K562 (cell line): Measurements from ENCODE around the gene MYH9. TPM values are rescaled to one million over a fixed set of nuclear protein-coding genes. Genes with fewer than 3 reads are reported as not detected.

ENCODE experiments used
- ATAC-seq: fragments of 200-7000 bp; cut with Tn5 transposase; 3 replicates; pipeline ENCODE4 v1.9.1; 2020; ENCODE audit warnings: moderate library complexity
- BruUV-seq: library from RNA; stranded (reverse); fragments of 400-500 nt; replicated peaks from 2 replicates; lab custom pipeline; 2021; lab: Mats Ljungman, UMichigan
- CTCF ChIA-PET: fragments of 300-600 bp; formaldehyde crosslinking; extraction: SDS; loops from one replicate; lab custom pipeline; 2021; ENCODE audit warnings: low intra/inter-chr PET ratio; lab: Yijun Ruan, JAX
- POLR2A ChIA-PET: fragments of 300-600, 350-650 bp; sonication (Branson Sonifier 250); formaldehyde crosslinking; extraction: SDS; loops from one replicate; lab custom pipeline; 2021; ENCODE audit warnings: antibody characterized with exemption, inconsistent platforms; lab: Yijun Ruan, JAX
- DNase-seq, 4 experiments: peaks; one replicate each; pipeline versions ENCODE4 v3.0.0 to v3.0.0-alpha.2; 2011 to 2018; ENCODE audit warnings: low spot score in 3 of 4, mixed read lengths in 3 of 4; ENCODE audit errors: extremely low read depth in 1 of 4
- FAIRE-seq: peaks from 2 replicates; lab custom pipeline; 2011; peaks lifted over from hg19 to GRCh38; lab: Jason Lieb, UNC
- H2AFZ ChIP-seq: 2 replicates; pipeline ENCODE4 v1.6.0; 2011; ENCODE audit warnings: low read depth, low read length, control low read depth, inconsistent platforms
- H3K27ac ChIP-seq: fragments of 200-600 bp; 3 replicates; pipeline ENCODE4 v1.8.0; 2011; ENCODE audit warnings: low read depth, mild to moderate bottlenecking, control low read depth, inconsistent platforms, low read length, moderate library complexity, mixed read lengths; ENCODE audit errors: extremely low read depth
- H3K27me3 ChIP-seq, 2 experiments: fragments of 300-600 bp in 1 of 2; 2 replicates in 1 of 2; 3 replicates in 1 of 2; pipeline versions ENCODE4 v1.6.0 to v1.8.0; 2011; ENCODE audit warnings: inconsistent platforms in 2 of 2, low read length in 2 of 2, mild to moderate bottlenecking in 1 of 2, mixed read lengths in 1 of 2, moderate library complexity in 1 of 2; ENCODE audit not compliant: control insufficient read depth in 2 of 2, insufficient read depth in 2 of 2
- H3K36me3 ChIP-seq: fragments of 300-600 bp; 3 replicates; pipeline ENCODE4 v1.8.0; 2011; ENCODE audit warnings: mild to moderate bottlenecking, low read length, inconsistent platforms; ENCODE audit not compliant: control insufficient read depth, insufficient read depth
- H3K4me1 ChIP-seq, 2 experiments: fragments of 200-600 bp in 1 of 2; replicated peaks in 1 of 2; 2 replicates in 1 of 2; 3 replicates in 1 of 2; pipeline versions ENCODE4 v1.5.1 to v1.8.0; 2011; ENCODE audit warnings: inconsistent platforms in 2 of 2, low read length in 2 of 2, mild to moderate bottlenecking in 1 of 2, mixed read lengths in 1 of 2, moderate library complexity in 1 of 2; ENCODE audit not compliant: control insufficient read depth in 2 of 2, insufficient read depth in 2 of 2
- H3K4me2 ChIP-seq: 2 replicates; pipeline ENCODE4 v1.6.1; 2011; ENCODE audit warnings: low read length, control low read depth, inconsistent platforms, mixed read lengths; ENCODE audit not compliant: insufficient read depth
- H3K4me3 ChIP-seq: fragments of 200-600 bp; sonication (generic), shearing (Covaris generic); 2 replicates; pipeline ENCODE4 v1.5.1; 2016; ENCODE audit warnings: control low read depth, inconsistent platforms
- H3K79me2 ChIP-seq: fragments of 200-600 bp; 3 replicates; pipeline ENCODE4 v1.8.0; 2011; ENCODE audit warnings: low read length, inconsistent platforms; ENCODE audit not compliant: control insufficient read depth, insufficient read depth
- H3K9ac ChIP-seq, 2 experiments: 2 replicates each; pipeline versions ENCODE4 v1.6.0 to v1.6.1; 2011; ENCODE audit warnings: low read depth in 2 of 2, low read length in 2 of 2, control low read depth in 1 of 2, inconsistent platforms in 1 of 2, mild to moderate bottlenecking in 1 of 2, mixed read lengths in 1 of 2; ENCODE audit not compliant: insufficient read depth in 1 of 2
- H3K9me1 ChIP-seq: one replicate; pipeline ENCODE4 v1.6.0; 2011; ENCODE audit warnings: inconsistent platforms, mild to moderate bottlenecking, low read length, moderate library complexity; ENCODE audit not compliant: control insufficient read depth, insufficient read depth
- H3K9me3 ChIP-seq: replicated peaks from 2 replicates; pipeline ENCODE4 v1.5.1; 2011; ENCODE audit warnings: low read depth, low read length, inconsistent platforms; ENCODE audit not compliant: control insufficient read depth, insufficient read depth
- H4K20me1 ChIP-seq: replicated peaks from 2 replicates; pipeline ENCODE4 v1.6.1; 2011; ENCODE audit warnings: low read length, inconsistent platforms, mixed read lengths; ENCODE audit not compliant: control insufficient read depth, insufficient read depth
- DNMT1 ChIP-seq: fragments of 450-650 bp; IDR thresholded peaks from 2 replicates; pipeline ENCODE4 v1.6.1; 2016; ENCODE audit warnings: antibody characterized with exemption, mild to moderate bottlenecking
- ESRRB ChIP-seq: fragments of 250-450 bp; sonication (Bioruptor Pico); IDR thresholded peaks from 2 replicates; pipeline ENCODE4 v1.5.0; 2020; ENCODE audit warnings: mild to moderate bottlenecking, moderate library complexity, borderline replicate concordance
- ETV1 ChIP-seq: fragments of 450-650 bp; conservative IDR thresholded peaks from 2 replicates; pipeline ENCODE4 v1.6.1; 2016; ENCODE audit warnings: missing genetic modification characterization, control low read depth, low read depth, missing compliant biosample characterization
- MECOM ChIP-seq: fragments of 250-450 bp; sonication (Bioruptor Pico); IDR thresholded peaks from 2 replicates; pipeline ENCODE4 v1.8.0; 2022; ENCODE audit warnings: inconsistent platforms
- MYNN ChIP-seq, 2 experiments: sonication (generic); formaldehyde crosslinking in 1 of 2; IDR thresholded peaks; 2 replicates each; pipeline versions ENCODE4 v1.5.0 to v1.6.1; 2016 to 2020; ENCODE audit warnings: antibody characterized with exemption in 1 of 2, missing genetic modification reagents in 1 of 2
- SP2 ChIP-seq: IDR thresholded peaks from 2 replicates; pipeline ENCODE4 v1.6.1; 2011; ENCODE audit warnings: mild to moderate bottlenecking, low read depth, low read length, moderate library complexity; ENCODE audit not compliant: poor library complexity, severe bottlenecking; ENCODE audit errors: extremely low read depth
- TFAM ChIP-seq: fragments of 250-450 bp; sonication (Bioruptor Pico); conservative IDR thresholded peaks from 2 replicates; pipeline ENCODE4 v1.5.0; 2021; ENCODE audit warnings: mild to moderate bottlenecking, moderate library complexity
- VEZF1 ChIP-seq: fragments of 200-800 bp; sonication (Bioruptor generic); IDR thresholded peaks from 2 replicates; pipeline ENCODE4 v1.6.1; 2017; ENCODE audit warnings: missing genetic modification characterization, missing compliant biosample characterization
- ZBTB8A ChIP-seq: fragments of 450-650 bp; IDR thresholded peaks from 2 replicates; pipeline ENCODE4 v1.6.1; 2018; ENCODE audit warnings: mild to moderate bottlenecking, moderate library complexity; ENCODE audit not compliant: partially characterized antibody
- ZNF165 ChIP-seq: fragments of 250-450 bp; sonication (Bioruptor Pico); IDR thresholded peaks from 2 replicates; pipeline ENCODE4 v1.4.0; 2020; ENCODE audit warnings: borderline replicate concordance
- ZNF174 ChIP-seq: fragments of 250-450 bp; sonication (Bioruptor Pico); IDR thresholded peaks from 2 replicates; pipeline ENCODE4 v1.4.0; 2020; ENCODE audit warnings: mild to moderate bottlenecking
- ZNF695 ChIP-seq: fragments of 450-650 bp; formaldehyde crosslinking; IDR thresholded peaks from 2 replicates; pipeline ENCODE4 v1.4.0; 2020; ENCODE audit warnings: mild to moderate bottlenecking, moderate library complexity
- ZNF79 ChIP-seq: fragments of 250-450 bp; sonication (Bioruptor Pico); IDR thresholded peaks from 2 replicates; pipeline ENCODE4 v1.4.0; 2020; ENCODE audit warnings: low read depth, mild to moderate bottlenecking, moderate library complexity
- WGBS: fragments of 100-300 bp; shearing (Covaris generic); methylation state at CpG from one replicate; pipeline ENCODE4 v1.1.6; 2016; ENCODE audit warnings: low coverage, mixed read lengths; ENCODE audit not compliant: insufficient coverage; ENCODE audit errors: missing lambda C conversion rate; 5-methylcytosine and 5-hydroxymethylcytosine counted together
- in situ Hi-C: fragments of 300-500 bp; cut with MboI; formaldehyde crosslinking; loops from 4 replicates; pipeline ENCODE4 v1.15.0; 2018; ENCODE audit warnings: inconsistent platforms, mixed read lengths
- intact Hi-C: fragments of 100-400 bp; cut with micrococcal nuclease; formaldehyde crosslinking; loops from 2 replicates; pipeline ENCODE4 v1.14.2; 2022
- polyA plus RNA-seq, 8 experiments: library from polyadenylated mRNA; depleted of rRNA in 4 of 8; stranded (reverse) in 5 of 8; unstranded in 3 of 8; fragments of >200 nt; fragmentation: Nextera tagmentation in 2 of 8; fragmentation: Illumina TruSeq in 1 of 8; extraction: Ambion mirVana in 2 of 8; extraction: Trizol in 1 of 8; gene quantifications; 2 replicates each; pipeline versions ENCODE4 v1.2.1 to v1.2.3, GENCODE V29; 2011 to 2014; ENCODE audit warnings: inconsistent platforms in 1 of 8, missing spikeins in 1 of 8
- total RNA-seq, 7 experiments: library from RNA; depleted of rRNA in 6 of 7; stranded (reverse); fragments of >200 nt in 6 of 7; fragmentation: Illumina TruSeq in 2 of 7; extraction: Trizol in 2 of 7; gene quantifications; 2 replicates each; pipeline versions ENCODE4 v1.2.1 to v1.2.3, GENCODE V29; 2011 to 2021; ENCODE audit warnings: low replicate concordance in 1 of 7
- TF ChIP-seq, protein P1 (sequence below): IDR thresholded peaks from 2 replicates; pipeline ENCODE4 v1.6.1; 2011; ENCODE audit warnings: borderline replicate concordance, low read depth, mild to moderate bottlenecking, moderate library complexity, low read length; ENCODE audit not compliant: insufficient read depth, poor library complexity, severe bottlenecking
- TF ChIP-seq, protein P2 (sequence below): conservative IDR thresholded peaks from 2 replicates; pipeline ENCODE4 v1.6.1; 2011; ENCODE audit warnings: low read depth, mild to moderate bottlenecking, low read length; ENCODE audit not compliant: control insufficient read depth

The MYH9 gene
- total and polyA plus RNA-seq, 9 of the 15 experiments (the other 6 are each of a cell fraction or from before 2014, with no cell fraction given), result 0.71 to 111 (median 24.6) TPM

- TF ChIP-seq SP2, result no peak
Measured at GRCh38 chr22:36330655-36331305, 57.0 kb downstream of the MYH9 start (continued).

DNA sequence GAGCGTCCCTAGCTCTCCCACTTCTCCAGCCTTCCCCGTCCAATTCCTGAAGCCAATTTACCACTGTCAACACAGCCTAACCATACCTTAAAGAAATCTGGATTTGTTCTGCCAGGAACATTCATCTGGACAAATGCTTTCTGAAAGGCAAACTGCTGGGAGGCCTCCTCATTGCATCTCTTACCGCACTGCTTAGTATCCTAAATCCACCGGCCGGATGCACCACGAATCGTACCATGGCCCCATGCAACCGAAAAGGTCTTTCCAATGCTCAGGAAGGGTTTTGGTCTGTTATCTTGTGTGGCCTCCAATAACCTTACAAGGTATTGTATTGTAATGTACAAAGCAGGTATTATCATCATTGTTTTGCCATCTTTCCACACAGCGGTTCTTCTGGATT is 57.6 kb downstream of the MYH9 start:
- ChIA-PET POLR2A (interaction anchor here (0.9 kb wide), 1 partner anchor 9 kb away, joined by 3 read pairs; no protein-coding TSS in a partner anchor), CTCF (no interaction called here)
- Histone ChIP-seq H3K79me2 (peaks cover 55% of the 10 kb centered on the region), H3K9me1 (peaks cover 5% of the 10 kb centered on the region), H4K20me1 (no peaks in the 10 kb centered on the region), H2AFZ (no peak overlapping the region), H3K4me1 (peaks cover 71 to 72% of the 10 kb centered on the region in 2 experiments), H3K9ac (no peak overlapping the region), H3K27me3 (no peaks in the 10 kb centered on the region), H3K36me3 (peaks cover 78% of the 10 kb centered on the region), H3K9me3 (no peaks in the 10 kb centered on the region), H3K27ac (peak overlapping the region; percentile 91; the same call in 2 of the 3 replicates), H3K4me2 (no peak overlapping the region), H3K4me3 (no peak overlapping the region)
- intact Hi-C loops (no loop called here), in situ Hi-C loops (no loop called here)
- no peak for DNase-seq
- ATAC-seq, result no peak
- WGBS, result 90% methylated on average over 7 of the region's 9 CpGs
- BruUV-seq, result no TSS peak
- no peak for FAIRE-seq
- no peak for TF ChIP-seq DNMT1
- TF ChIP-seq ZNF695 (CRISPR knock-in tag), result no peak
- TF ChIP-seq ZNF79, result no peak
- no peak for TF ChIP-seq ETV1 (tag)
- TF ChIP-seq TFAM (CRISPR knock-in tag), result no peak
- no peak for TF ChIP-seq MYNN (IDR thresholded peaks at IDR 0.05)
- no peak for TF ChIP-seq MYNN (CRISPR knock-in tag; IDR thresholded peaks at IDR 0.05)
- TF ChIP-seq MECOM, result no peak
- TF ChIP-seq, protein P1, sequence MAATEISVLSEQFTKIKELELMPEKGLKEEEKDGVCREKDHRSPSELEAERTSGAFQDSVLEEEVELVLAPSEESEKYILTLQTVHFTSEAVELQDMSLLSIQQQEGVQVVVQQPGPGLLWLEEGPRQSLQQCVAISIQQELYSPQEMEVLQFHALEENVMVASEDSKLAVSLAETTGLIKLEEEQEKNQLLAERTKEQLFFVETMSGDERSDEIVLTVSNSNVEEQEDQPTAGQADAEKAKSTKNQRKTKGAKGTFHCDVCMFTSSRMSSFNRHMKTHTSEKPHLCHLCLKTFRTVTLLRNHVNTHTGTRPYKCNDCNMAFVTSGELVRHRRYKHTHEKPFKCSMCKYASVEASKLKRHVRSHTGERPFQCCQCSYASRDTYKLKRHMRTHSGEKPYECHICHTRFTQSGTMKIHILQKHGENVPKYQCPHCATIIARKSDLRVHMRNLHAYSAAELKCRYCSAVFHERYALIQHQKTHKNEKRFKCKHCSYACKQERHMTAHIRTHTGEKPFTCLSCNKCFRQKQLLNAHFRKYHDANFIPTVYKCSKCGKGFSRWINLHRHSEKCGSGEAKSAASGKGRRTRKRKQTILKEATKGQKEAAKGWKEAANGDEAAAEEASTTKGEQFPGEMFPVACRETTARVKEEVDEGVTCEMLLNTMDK, result no peak
- no peak for TF ChIP-seq VEZF1 (CRISPR knock-in tag)
- TF ChIP-seq ZNF165 (CRISPR knock-in tag), result no peak
- no peak for TF ChIP-seq ESRRB (CRISPR knock-in tag)
- no peak for TF ChIP-seq ZNF174 (CRISPR knock-in tag)
- TF ChIP-seq ZBTB8A, result no peak
- TF ChIP-seq, protein P2, sequence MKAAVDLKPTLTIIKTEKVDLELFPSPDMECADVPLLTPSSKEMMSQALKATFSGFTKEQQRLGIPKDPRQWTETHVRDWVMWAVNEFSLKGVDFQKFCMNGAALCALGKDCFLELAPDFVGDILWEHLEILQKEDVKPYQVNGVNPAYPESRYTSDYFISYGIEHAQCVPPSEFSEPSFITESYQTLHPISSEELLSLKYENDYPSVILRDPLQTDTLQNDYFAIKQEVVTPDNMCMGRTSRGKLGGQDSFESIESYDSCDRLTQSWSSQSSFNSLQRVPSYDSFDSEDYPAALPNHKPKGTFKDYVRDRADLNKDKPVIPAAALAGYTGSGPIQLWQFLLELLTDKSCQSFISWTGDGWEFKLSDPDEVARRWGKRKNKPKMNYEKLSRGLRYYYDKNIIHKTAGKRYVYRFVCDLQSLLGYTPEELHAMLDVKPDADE, result no peak
